GM10266 (cell line): Measurements from ENCODE around the gene PIEZO2.

Source experiments
- DNase-seq: peaks from one replicate; pipeline ENCODE4 v3.0.0; 2012; ENCODE audit errors: extremely low spot score
- TF ChIP-seq, protein P1 (sequence below): IDR thresholded peaks from 2 replicates; pipeline ENCODE4 v1.5.1; 2012; ENCODE audit warnings: mild to moderate bottlenecking, low read depth; ENCODE audit not compliant: control insufficient read depth, insufficient read depth; ENCODE audit errors: missing control alignments

PIEZO2 gene

DNA sequence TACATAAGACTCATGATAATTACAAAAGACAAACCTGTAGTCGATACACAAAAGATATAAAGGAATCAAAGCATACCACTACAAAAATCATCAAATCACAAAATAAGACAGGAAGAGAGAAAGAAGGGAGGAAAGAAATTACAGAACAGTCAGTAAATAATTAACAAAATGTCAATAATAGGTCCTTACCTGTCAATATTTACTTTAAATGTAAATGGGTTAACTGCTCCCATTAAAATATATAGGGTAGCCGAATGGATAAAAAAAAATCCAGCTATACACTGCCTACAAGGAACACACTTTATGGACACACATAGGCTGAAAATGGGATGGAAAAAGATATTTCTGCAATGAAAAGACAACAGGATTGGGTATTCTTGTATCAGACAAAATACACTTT, 163.7 kb downstream of the PIEZO2 start:
- no peak for DNase-seq
- TF ChIP-seq, protein P1, sequence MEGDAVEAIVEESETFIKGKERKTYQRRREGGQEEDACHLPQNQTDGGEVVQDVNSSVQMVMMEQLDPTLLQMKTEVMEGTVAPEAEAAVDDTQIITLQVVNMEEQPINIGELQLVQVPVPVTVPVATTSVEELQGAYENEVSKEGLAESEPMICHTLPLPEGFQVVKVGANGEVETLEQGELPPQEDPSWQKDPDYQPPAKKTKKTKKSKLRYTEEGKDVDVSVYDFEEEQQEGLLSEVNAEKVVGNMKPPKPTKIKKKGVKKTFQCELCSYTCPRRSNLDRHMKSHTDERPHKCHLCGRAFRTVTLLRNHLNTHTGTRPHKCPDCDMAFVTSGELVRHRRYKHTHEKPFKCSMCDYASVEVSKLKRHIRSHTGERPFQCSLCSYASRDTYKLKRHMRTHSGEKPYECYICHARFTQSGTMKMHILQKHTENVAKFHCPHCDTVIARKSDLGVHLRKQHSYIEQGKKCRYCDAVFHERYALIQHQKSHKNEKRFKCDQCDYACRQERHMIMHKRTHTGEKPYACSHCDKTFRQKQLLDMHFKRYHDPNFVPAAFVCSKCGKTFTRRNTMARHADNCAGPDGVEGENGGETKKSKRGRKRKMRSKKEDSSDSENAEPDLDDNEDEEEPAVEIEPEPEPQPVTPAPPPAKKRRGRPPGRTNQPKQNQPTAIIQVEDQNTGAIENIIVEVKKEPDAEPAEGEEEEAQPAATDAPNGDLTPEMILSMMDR = no peak

DNA sequence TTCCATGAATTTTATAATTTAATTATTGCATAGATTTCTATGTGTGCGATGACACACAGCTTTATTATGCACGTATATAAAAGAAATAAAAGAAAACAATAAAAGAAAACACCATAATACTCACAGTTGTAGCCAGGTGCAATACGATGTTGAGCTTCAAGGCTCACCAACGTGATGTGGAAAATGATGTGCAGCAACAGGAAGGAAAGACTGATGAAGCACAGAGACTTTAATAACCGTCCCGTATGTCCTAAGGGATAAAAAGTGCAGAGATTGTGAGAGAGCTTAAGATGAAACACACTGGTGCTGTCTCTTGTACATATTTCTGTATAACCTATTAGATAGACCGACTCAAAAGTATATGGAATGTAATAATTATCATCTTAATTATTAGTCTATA, 170.0 kb downstream of the PIEZO2 start:
- TF ChIP-seq, protein P1 = no peak
- DNase-seq = no peak

DNA sequence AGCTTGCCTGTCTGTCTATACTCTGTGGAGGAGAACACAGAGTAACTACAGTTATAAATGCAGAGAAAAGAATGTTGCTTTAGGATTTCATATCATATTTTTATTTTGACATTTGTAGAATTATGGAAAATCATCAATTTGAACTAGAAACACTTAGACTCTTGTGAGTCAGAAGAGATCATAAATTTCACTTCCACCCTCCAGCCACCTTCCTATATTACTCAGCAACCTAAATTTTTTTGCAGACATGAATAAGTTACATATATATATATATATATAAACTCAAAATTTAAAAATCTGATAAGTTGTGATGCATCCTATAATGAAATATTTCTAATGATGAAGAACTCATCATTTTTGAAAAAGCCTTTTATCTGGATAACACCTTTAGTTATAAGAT, 172.3 kb downstream of the PIEZO2 start:
- TF ChIP-seq, protein P1 = no peak
- DNase-seq = no peak

DNA sequence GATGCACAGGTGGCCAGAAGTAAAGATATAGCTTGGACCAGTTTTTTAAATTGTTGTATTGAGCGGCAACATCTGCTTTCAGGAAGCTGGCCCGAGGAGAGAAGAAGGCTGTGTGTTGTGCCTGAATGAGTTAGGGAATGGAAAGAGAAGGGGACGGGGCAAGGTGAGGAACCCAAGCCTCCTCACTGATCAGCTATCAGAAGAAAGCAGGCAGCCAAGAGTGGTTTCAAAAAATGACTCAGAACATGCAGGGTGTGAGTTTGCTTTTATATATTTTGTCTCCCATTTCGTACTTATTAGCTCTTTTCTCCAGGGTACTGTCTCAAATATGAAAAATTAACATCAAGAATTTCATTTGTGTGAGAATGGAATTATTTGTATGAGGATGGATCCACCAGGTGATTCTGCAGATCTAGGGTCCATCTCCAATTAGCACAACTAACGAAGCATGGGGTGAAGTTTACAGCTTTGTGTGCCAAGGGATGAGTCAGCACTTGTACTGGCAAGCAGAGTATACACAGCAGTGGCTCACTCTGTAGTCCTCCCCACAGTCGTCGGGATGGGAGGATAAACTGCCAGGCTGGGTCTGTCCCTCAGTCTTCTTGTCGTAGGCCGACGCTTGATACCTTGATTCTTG, 175.7 kb downstream of the PIEZO2 start:
- no peak for DNase-seq
- TF ChIP-seq, protein P1 = no peak

DNA sequence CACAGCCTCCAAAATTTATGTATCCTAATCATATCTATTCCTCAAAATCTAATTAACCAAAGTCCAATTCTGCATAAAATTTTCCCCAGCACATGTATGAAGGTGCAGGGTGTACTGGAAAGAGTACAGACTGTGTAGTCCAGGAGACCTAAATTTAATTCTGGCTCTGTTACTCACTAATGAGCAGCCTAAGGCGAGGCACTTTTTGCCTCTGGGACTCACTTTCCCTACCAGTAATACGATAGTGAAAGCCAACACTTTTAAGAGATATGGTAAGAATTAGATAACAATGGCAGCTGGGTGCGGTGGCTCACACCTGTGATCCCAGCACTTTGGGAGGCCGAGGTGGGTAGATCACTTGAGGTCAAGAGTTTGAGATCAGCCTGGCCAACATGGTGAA, 177.7 kb downstream of the PIEZO2 start:
- DNase-seq = no peak
- TF ChIP-seq, protein P1 = no peak

DNA sequence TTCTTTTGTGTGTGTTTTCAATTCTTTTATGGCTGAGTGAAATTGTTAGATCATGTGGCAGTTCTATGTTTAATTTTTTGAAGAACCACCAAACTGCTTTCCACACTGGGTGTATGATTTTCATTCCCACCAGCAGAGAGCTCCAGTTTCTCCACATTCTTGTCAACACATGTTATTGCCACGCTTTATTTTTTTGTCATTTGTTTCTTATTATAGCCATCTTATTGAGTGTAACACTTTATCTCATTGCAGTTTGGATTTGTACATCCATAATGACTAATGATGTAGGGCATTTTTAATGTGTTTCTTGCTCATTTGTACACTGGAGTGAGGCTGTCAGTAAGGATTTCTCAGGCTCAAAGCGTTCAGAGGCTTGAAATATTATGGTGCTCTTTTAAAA, 184.2 kb downstream of the PIEZO2 start:
- DNase-seq = no peak
- TF ChIP-seq, protein P1 = no peak

DNA sequence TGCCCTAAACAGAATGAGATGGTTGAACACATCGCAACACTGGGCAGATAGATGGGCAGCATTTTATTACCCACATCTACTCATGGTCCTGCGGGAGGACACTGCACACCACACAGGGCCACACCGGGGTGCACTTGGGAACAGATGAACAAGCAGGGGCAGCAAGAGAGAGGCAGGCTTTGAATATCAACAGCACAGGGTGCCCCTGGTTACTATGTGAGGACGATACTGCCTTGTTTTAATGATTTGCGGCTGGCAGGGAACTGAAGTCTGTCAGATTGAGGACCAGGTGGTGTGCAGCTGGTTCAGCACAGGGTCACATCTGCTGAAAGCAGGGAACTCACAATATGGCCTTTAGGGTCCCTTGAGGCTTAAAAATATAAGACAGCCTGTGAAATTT, 195.7 kb downstream of the PIEZO2 start:
- TF ChIP-seq, protein P1 = no peak

More for the DNA sequence above, 195.7 kb downstream of the PIEZO2 start:
- no peak for DNase-seq
